Neural progenitor cell (in vitro differentiated cells): ENCODE results near the gene GPR50.

Experiments
- CTCF ChIP-seq: fragments of 200-600 bp; sonication (generic); IDR thresholded peaks from 2 replicates; pipeline ENCODE4 v1.5.1; 2017; ENCODE audit warnings: antibody characterized with exemption, mild to moderate bottlenecking
- EZH2 ChIP-seq: fragments of 200-600 bp; sonication (generic); IDR thresholded peaks from 2 replicates; pipeline ENCODE4 v1.6.1; 2017; ENCODE audit warnings: antibody characterized with exemption, mild to moderate bottlenecking, moderate library complexity

- TF ChIP-seq EZH2, result peak; percentile 46
- peak; percentile 66 for TF ChIP-seq CTCF
Observed at GRCh38 chrX:151174581-151175282, 1.7 kb upstream of the GPR50 start.
